K562 (cell line): Measurements from ENCODE around the gene SOS1. TPM values are rescaled to one million over a fixed set of nuclear protein-coding genes. Genes with fewer than 3 reads are reported as not detected.

ENCODE experiments used
- ATAC-seq: fragments of 200-7000 bp; cut with Tn5 transposase; 3 replicates; pipeline ENCODE4 v1.9.1; 2020; ENCODE audit warnings: moderate library complexity
- BruUV-seq: library from RNA; stranded (reverse); fragments of 400-500 nt; replicated peaks from 2 replicates; lab custom pipeline; 2021; lab: Mats Ljungman, UMichigan
- CTCF ChIA-PET: fragments of 300-600 bp; formaldehyde crosslinking; extraction: SDS; loops from one replicate; lab custom pipeline; 2021; ENCODE audit warnings: low intra/inter-chr PET ratio; lab: Yijun Ruan, JAX
- POLR2A ChIA-PET: fragments of 300-600, 350-650 bp; sonication (Branson Sonifier 250); formaldehyde crosslinking; extraction: SDS; loops from one replicate; lab custom pipeline; 2021; ENCODE audit warnings: antibody characterized with exemption, inconsistent platforms; lab: Yijun Ruan, JAX
- DNase-seq, 4 experiments: peaks; one replicate each; pipeline versions ENCODE4 v3.0.0 to v3.0.0-alpha.2; 2011 to 2018; ENCODE audit warnings: low spot score in 3 of 4, mixed read lengths in 3 of 4; ENCODE audit errors: extremely low read depth in 1 of 4
- FAIRE-seq: peaks from 2 replicates; lab custom pipeline; 2011; peaks lifted over from hg19 to GRCh38; lab: Jason Lieb, UNC
- H2AFZ ChIP-seq: 2 replicates; pipeline ENCODE4 v1.6.0; 2011; ENCODE audit warnings: low read depth, low read length, control low read depth, inconsistent platforms
- H3K27ac ChIP-seq: fragments of 200-600 bp; 3 replicates; pipeline ENCODE4 v1.8.0; 2011; ENCODE audit warnings: low read depth, mild to moderate bottlenecking, control low read depth, inconsistent platforms, low read length, moderate library complexity, mixed read lengths; ENCODE audit errors: extremely low read depth
- H3K27me3 ChIP-seq, 2 experiments: fragments of 300-600 bp in 1 of 2; 2 replicates in 1 of 2; 3 replicates in 1 of 2; pipeline versions ENCODE4 v1.6.0 to v1.8.0; 2011; ENCODE audit warnings: inconsistent platforms in 2 of 2, low read length in 2 of 2, mild to moderate bottlenecking in 1 of 2, mixed read lengths in 1 of 2, moderate library complexity in 1 of 2; ENCODE audit not compliant: control insufficient read depth in 2 of 2, insufficient read depth in 2 of 2
- H3K36me3 ChIP-seq: fragments of 300-600 bp; 3 replicates; pipeline ENCODE4 v1.8.0; 2011; ENCODE audit warnings: mild to moderate bottlenecking, low read length, inconsistent platforms; ENCODE audit not compliant: control insufficient read depth, insufficient read depth
- H3K4me1 ChIP-seq, 2 experiments: fragments of 200-600 bp in 1 of 2; replicated peaks in 1 of 2; 2 replicates in 1 of 2; 3 replicates in 1 of 2; pipeline versions ENCODE4 v1.5.1 to v1.8.0; 2011; ENCODE audit warnings: inconsistent platforms in 2 of 2, low read length in 2 of 2, mild to moderate bottlenecking in 1 of 2, mixed read lengths in 1 of 2, moderate library complexity in 1 of 2; ENCODE audit not compliant: control insufficient read depth in 2 of 2, insufficient read depth in 2 of 2
- H3K4me2 ChIP-seq: 2 replicates; pipeline ENCODE4 v1.6.1; 2011; ENCODE audit warnings: low read length, control low read depth, inconsistent platforms, mixed read lengths; ENCODE audit not compliant: insufficient read depth
- H3K4me3 ChIP-seq: fragments of 200-600 bp; sonication (generic), shearing (Covaris generic); 2 replicates; pipeline ENCODE4 v1.5.1; 2016; ENCODE audit warnings: control low read depth, inconsistent platforms
- H3K79me2 ChIP-seq: fragments of 200-600 bp; 3 replicates; pipeline ENCODE4 v1.8.0; 2011; ENCODE audit warnings: low read length, inconsistent platforms; ENCODE audit not compliant: control insufficient read depth, insufficient read depth
- H3K9ac ChIP-seq, 2 experiments: 2 replicates each; pipeline versions ENCODE4 v1.6.0 to v1.6.1; 2011; ENCODE audit warnings: low read depth in 2 of 2, low read length in 2 of 2, control low read depth in 1 of 2, inconsistent platforms in 1 of 2, mild to moderate bottlenecking in 1 of 2, mixed read lengths in 1 of 2; ENCODE audit not compliant: insufficient read depth in 1 of 2
- H3K9me1 ChIP-seq: one replicate; pipeline ENCODE4 v1.6.0; 2011; ENCODE audit warnings: inconsistent platforms, mild to moderate bottlenecking, low read length, moderate library complexity; ENCODE audit not compliant: control insufficient read depth, insufficient read depth
- H3K9me3 ChIP-seq: replicated peaks from 2 replicates; pipeline ENCODE4 v1.5.1; 2011; ENCODE audit warnings: low read depth, low read length, inconsistent platforms; ENCODE audit not compliant: control insufficient read depth, insufficient read depth
- H4K20me1 ChIP-seq: replicated peaks from 2 replicates; pipeline ENCODE4 v1.6.1; 2011; ENCODE audit warnings: low read length, inconsistent platforms, mixed read lengths; ENCODE audit not compliant: control insufficient read depth, insufficient read depth
- CBFA2T3 ChIP-seq: fragments of 450-650 bp; IDR thresholded peaks from 2 replicates; pipeline ENCODE4 v1.6.1; 2017
- HEY1 ChIP-seq: fragments of 250-450 bp; sonication (Bioruptor Pico); IDR thresholded peaks from 2 replicates; pipeline ENCODE4 v1.5.0; 2020; ENCODE audit warnings: mild to moderate bottlenecking, moderate library complexity, borderline replicate concordance
- POLR2AphosphoS2 ChIP-seq: IDR thresholded peaks from 2 replicates; pipeline ENCODE4 v1.6.1; 2012; ENCODE audit warnings: low read length, improper control_type of control experiment
- PTBP1 ChIP-seq: fragments of 200-400 bp; formaldehyde crosslinking; IDR thresholded peaks from 2 replicates; pipeline ENCODE4 v1.6.1; 2017; ENCODE audit warnings: low read depth, low read length
- RAD51 ChIP-seq: fragments of 450-650 bp; IDR thresholded peaks from 2 replicates; pipeline ENCODE4 v1.7.1; 2016; ENCODE audit warnings: low read depth, mild to moderate bottlenecking, borderline replicate concordance
- WHSC1 ChIP-seq: IDR thresholded peaks from one replicate; pipeline ENCODE4 v1.6.1; 2012; ENCODE audit warnings: low read length, control low read depth, inconsistent platforms
- ZNF146 ChIP-seq: IDR thresholded peaks from one replicate; pipeline ENCODE4 v1.6.1; 2018; ENCODE audit warnings: missing compliant biosample characterization; ENCODE audit not compliant: unreplicated experiment
- WGBS: fragments of 100-300 bp; shearing (Covaris generic); methylation state at CpG from one replicate; pipeline ENCODE4 v1.1.6; 2016; ENCODE audit warnings: low coverage, mixed read lengths; ENCODE audit not compliant: insufficient coverage; ENCODE audit errors: missing lambda C conversion rate; 5-methylcytosine and 5-hydroxymethylcytosine counted together
- in situ Hi-C: fragments of 300-500 bp; cut with MboI; formaldehyde crosslinking; loops from 4 replicates; pipeline ENCODE4 v1.15.0; 2018; ENCODE audit warnings: inconsistent platforms, mixed read lengths
- intact Hi-C: fragments of 100-400 bp; cut with micrococcal nuclease; formaldehyde crosslinking; loops from 2 replicates; pipeline ENCODE4 v1.14.2; 2022
- polyA plus RNA-seq, 8 experiments: library from polyadenylated mRNA; depleted of rRNA in 4 of 8; stranded (reverse) in 5 of 8; unstranded in 3 of 8; fragments of >200 nt; fragmentation: Nextera tagmentation in 2 of 8; fragmentation: Illumina TruSeq in 1 of 8; extraction: Ambion mirVana in 2 of 8; extraction: Trizol in 1 of 8; gene quantifications; 2 replicates each; pipeline versions ENCODE4 v1.2.1 to v1.2.3, GENCODE V29; 2011 to 2014; ENCODE audit warnings: inconsistent platforms in 1 of 8, missing spikeins in 1 of 8
- total RNA-seq, 7 experiments: library from RNA; depleted of rRNA in 6 of 7; stranded (reverse); fragments of >200 nt in 6 of 7; fragmentation: Illumina TruSeq in 2 of 7; extraction: Trizol in 2 of 7; gene quantifications; 2 replicates each; pipeline versions ENCODE4 v1.2.1 to v1.2.3, GENCODE V29; 2011 to 2021; ENCODE audit warnings: low replicate concordance in 1 of 7

SOS1 gene
- total and polyA plus RNA-seq, 9 of the 15 experiments (the other 6 are each of a cell fraction or from before 2014, with no cell fraction given): 2.5 to 27.1 (median 16.3) TPM

DNA sequence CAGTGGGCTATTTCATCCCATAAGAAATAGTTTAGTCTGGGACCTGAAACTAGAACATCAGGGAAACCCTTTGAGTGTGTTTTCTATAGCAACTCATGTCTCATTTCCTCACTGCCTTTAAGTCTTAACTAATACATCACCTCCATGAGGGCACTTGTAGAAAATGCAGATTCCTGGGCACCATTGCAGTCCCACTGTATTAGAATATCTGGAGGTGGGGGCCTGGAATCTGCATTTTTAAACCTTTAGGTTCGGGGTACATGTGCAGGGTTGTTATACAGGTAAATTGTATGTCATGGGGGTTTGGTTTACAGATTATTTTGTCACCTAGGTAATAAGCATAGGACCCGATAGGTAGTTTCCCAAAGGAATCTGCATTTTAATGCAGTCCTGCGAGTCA is 143.8 kb downstream of the SOS1 start:
- H3K4me2 ChIP-seq: no peak overlapping the region
- no peaks in the 10 kb centered on the region for H3K9me1 ChIP-seq
- no peaks in the 10 kb centered on the region for H3K4me1 ChIP-seq
- DNase-seq (no peak), FAIRE-seq (no peak), ATAC-seq (no peak)
- H3K36me3 ChIP-seq: no peaks in the 10 kb centered on the region
- H3K9me3 ChIP-seq: no peaks in the 10 kb centered on the region
- no TSS peak for BruUV-seq
- CTCF ChIA-PET: interaction anchor here (0.5 kb wide), 1 partner anchor 1891 kb away, joined by 3 read pairs; no protein-coding TSS in a partner anchor
- 59% methylated on average over 3 of the region's 3 CpGs for WGBS
- no peak overlapping the region for H3K27ac ChIP-seq
- intact Hi-C loops: no loop called here
- H3K9ac ChIP-seq: no peak overlapping the region
- no peak overlapping the region for H2AFZ ChIP-seq
- H4K20me1 ChIP-seq: no peaks in the 10 kb centered on the region
- H3K79me2 ChIP-seq: no peaks in the 10 kb centered on the region
- H3K27me3 ChIP-seq: no peaks in the 10 kb centered on the region
- H3K4me3 ChIP-seq: no peak overlapping the region
- TF ChIP-seq CBFA2T3 (peak; percentile 61), HEY1 (CRISPR knock-in tag) (no peak)
- POLR2A ChIA-PET: no interaction called here
- in situ Hi-C loops: no loop called here

DNA sequence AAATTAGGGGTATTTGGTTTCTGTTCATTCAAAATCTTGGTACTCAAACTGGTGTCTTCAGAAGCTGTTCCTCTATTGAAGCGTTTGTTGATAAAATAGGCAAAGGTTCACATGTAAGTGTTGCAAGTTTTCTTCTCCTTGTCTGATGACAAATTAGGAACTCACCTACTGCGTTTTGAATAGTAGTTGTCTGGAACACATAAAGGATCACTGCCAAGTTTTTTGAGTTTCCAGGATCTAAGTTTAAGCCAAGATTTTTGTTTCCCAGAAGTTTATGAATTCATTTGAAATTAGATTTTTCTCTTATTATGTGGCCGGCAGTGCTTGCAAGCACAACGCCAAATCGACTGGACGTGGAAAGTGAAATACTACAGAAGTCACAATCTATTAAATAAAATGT is 145.8 kb downstream of the SOS1 start:
- 52% methylated on average over 6 of the region's 6 CpGs for WGBS
- no peaks in the 10 kb centered on the region for H4K20me1 ChIP-seq
- ChIA-PET CTCF (no interaction called here), POLR2A (interaction anchor here (0.6 to 1.1 kb wide), 2 partner anchors 8 to 261 kb away, joined by 3 read pairs; no protein-coding TSS in a partner anchor)
- intact Hi-C loops (no loop called here), in situ Hi-C loops (no loop called here)
- ATAC-seq (no peak), FAIRE-seq (no peak), DNase-seq (no peak)
- no peak overlapping the region for H3K27ac ChIP-seq
- no peak overlapping the region for H3K4me3 ChIP-seq
- H3K79me2 ChIP-seq: no peaks in the 10 kb centered on the region
- peaks cover 4 to 6% of the 10 kb centered on the region in 2 experiments; a peak in 3 of 5 replicates for H3K27me3 ChIP-seq
- H3K4me1 ChIP-seq: no peaks in the 10 kb centered on the region
- H3K36me3 ChIP-seq: no peaks in the 10 kb centered on the region
- H3K9me1 ChIP-seq: no peaks in the 10 kb centered on the region
- no peak overlapping the region for H2AFZ ChIP-seq
- no peak overlapping the region for H3K4me2 ChIP-seq
- BruUV-seq: no TSS peak
- H3K9me3 ChIP-seq: no peaks in the 10 kb centered on the region
- no peak overlapping the region for H3K9ac ChIP-seq
- no peak for TF ChIP-seq WHSC1
- TF ChIP-seq RAD51: no peak
- TF ChIP-seq POLR2AphosphoS2: no peak
- TF ChIP-seq PTBP1: no peak
- TF ChIP-seq ZNF146: no peak
